HG02840 (cell line): Measurements from ENCODE around the gene TELO2.

Experiments used
- ATAC-seq: cut with Tn5 transposase; IDR thresholded peaks from one replicate; pipeline ENCODE4 v1.9.1; 2021; ENCODE audit warnings: mild to moderate bottlenecking, moderate library complexity, moderate number of reproducible peaks; ENCODE audit not compliant: unreplicated experiment, low FRiP score

Gene TELO2

DNA sequence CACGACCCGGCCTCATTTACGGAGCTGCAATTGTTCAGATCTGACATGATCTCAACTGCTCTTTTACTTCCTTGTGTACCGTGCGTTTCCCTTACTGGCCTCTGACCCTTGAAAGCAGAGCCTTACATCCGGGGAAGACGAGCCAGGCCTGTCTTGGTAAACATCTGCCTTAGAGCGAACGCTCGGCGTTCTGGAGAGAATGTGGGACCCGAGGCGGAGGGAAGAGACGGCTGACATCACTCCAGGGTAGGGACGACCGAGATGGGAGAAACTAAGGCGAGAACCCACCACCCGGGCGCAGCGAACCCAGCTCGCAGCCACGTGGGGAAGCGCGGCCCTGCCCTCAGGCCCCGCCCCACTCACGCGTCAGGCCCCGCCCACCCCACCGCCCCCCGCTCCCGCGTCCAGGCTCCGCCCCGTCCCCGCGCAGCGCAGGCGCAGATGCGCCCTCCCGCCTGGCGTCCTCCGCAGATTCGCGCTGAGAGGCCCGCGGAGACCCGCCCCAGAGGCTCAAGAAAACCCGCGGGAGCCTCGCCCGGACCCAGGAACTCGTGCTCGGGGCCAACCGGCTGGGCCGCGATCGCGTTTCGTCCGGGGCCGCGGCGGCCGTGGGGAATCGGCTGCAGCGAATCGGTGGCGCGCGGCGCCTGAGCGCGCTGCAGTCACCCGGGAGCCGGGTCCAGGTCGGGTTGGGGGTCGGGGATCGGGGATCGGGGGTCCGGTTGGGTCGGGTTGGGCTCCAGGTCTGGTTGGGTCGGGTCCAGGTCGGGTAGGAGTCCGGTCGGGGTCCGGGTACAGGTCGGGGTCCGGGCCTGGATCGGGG is at the start of gene TELO2:
Gene TELO2 (plus strand): TSS at position 438 of the 823 bp plus-strand sequence. CDS start 922 bp downstream, outside the sequence.
- no peak for ATAC-seq

DNA sequence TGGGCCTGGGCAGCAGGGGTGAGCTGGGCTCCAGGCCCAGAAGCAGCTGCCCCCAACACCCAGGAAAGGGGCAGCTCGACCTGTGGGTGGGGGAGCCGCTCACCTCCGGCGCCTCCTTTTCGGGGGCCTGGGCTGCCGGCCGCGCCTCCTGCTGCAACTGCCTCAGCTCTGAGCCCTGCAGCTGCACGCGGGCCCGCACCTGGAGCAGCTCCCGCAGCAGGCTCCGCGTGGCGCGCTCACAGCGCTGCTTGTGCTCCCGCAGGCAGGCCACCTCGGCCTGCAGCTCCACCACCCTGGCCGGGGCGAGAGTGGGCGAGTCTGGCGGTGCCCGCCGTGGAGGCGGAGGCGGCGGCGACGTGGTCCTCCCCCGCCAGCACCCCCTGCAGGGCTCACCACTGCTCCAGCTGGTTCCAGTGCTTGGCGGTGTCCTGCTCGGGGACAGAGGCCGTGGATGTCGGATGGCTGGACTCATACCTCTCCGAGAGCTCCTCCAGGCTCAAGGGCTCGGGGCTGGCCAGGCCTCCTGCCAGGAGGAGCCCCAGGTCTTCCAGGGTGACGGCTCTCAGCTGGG is 49.7 kb upstream of the TELO2 start:
- no peak for ATAC-seq

DNA sequence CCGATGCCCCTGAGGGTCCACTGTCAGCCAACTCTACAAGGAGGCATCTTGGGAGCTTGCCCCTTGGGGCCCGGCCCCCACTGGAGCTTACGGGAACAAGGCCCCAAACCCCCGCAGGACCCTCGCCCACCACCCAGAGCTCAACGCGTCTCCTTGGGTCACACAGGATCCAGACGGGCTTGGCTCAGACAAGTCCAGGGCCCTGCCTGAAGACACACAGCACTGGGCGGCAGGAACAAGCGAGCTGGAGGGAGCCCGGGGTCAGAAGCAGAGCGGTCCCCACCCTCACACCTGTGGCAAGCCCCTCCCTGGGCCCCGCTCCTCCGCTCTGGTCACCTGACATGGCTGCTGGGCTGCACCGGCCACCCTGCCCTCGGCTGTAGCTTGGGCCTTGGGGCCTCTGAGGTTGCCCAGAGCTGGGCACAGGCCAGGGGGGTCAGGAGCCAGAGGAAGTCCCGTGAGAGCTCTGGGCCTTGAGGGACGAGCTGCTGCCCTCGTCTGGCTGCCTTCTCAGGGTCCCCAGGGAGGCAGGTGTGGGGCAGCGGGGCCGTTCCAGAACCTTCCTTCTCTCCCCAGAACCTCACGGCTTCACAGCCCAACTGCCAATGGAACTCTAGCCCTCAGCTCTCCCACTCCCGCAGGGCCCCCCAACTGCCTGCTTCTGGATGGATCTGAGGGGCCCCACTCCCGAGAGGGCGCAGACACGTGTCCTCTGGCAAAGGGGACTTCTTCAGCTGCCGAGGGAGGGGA is 49.0 kb upstream of the TELO2 start, which contains the start of gene CCDC154:
Gene CCDC154 (minus strand): TSS at position 577 of the 750 bp plus-strand sequence. CDS start 234 bp downstream, at position 343.
- ATAC-seq, result no peak

DNA sequence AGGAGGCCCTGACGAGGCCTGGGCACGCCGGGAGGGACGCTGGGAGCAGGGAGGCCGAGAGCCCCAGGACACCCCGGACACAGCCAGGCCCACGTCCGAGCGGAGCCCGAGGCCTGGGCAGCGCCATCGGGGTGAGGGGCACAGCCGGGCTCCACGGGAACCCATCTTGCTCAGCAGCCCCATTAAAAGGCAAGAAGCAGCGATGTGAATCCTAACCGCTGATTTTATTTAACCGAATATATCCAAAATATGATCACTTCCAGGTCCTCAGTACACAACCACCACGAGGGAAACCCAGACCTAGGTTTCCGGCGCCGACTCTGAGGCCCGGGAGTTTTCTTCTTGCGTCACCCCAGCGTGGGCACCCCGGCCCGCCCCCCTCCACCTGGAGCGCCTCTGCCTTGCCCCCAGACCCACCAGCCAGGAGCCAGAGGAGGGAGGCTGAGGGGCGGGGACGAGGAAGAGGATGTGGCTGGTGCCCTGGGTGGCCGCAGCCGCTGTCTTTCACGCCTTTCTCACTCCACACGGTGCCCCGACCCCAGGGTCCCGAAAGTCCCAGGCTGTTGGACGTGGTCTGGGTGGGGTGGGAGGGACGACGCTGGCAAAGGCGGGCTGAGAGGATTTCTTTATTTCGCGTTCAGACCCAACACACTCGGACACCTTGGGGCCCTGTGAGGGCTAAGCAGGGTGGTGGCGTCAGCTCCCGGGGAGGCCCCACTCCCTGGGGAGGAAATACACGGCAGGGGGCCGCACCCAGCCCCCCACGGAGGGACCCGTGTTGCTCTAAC is 48.2 kb upstream of the TELO2 start:
- no peak for ATAC-seq

DNA sequence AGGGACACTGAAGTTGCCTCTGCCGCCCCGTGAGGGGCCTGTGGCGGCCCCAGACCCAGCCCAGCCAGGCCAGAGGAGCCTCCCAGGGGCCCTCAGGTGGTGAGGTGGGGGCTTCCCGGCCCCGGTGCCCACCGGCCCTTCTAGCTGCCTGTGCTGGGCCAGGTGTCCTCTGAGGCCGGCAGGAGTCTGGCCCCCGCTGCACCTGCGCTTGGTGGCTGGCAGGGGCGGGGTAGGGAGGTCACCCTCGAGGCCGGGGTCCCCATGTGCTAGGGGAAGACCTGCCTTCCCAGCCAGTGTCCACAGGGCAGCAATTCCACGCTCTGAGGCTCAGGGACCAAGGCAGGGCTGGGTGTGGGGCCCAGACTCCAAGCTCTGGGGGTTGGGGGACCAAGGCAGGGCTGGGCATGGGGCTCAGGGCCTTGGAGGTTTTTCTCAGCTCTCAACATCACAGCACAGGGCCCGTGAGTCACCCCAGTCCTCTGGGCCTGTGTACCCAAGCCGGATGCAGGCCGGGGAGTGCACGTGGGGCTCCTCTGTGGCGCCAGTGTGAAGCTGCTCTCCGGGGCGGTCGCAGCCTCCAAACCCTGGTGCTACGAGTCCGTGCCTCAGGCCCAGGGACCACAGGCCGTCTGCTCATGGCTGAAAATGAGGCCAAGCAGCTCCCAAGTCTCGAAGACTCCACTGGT is 47.5 kb upstream of the TELO2 start:
- no peak for ATAC-seq

DNA sequence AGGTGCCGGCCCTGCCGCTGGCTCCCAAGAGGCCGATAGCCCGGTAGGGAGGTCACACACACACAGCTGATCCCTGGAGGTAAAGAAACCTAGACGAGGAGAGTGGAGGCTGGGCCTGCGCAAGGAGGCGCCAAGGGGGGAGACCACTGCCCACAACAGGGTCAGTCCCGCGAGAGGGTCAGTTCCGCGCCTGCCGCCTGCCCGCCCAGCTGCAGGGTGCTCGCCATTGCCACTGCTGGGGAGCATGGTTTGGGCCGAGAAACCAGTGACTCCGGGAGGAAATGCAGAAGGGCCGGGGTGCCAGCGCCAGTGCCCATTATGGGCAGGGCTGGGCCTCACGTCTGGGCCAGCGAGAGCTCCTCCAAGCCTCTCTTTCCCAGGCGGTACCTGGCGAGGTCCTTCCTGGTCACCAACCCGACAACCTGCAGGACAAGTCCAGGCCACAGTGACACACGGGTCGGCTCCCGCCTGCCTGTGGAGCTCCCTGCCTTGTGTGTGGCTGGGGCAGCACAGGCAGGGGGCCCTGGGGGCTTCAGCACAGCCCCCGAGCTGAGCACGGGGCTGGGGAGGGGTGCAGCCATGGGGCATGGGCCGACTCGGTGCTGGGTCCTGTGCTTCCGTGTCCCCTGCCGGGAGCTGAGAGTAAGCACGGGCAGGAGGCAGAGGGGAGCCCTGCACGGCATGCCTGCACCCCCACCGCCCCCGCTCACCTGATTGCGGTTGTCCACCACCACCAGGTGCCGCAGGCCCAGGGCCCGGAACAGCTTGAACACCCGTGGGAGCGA is 46.7 kb upstream of the TELO2 start:
- no peak for ATAC-seq

DNA sequence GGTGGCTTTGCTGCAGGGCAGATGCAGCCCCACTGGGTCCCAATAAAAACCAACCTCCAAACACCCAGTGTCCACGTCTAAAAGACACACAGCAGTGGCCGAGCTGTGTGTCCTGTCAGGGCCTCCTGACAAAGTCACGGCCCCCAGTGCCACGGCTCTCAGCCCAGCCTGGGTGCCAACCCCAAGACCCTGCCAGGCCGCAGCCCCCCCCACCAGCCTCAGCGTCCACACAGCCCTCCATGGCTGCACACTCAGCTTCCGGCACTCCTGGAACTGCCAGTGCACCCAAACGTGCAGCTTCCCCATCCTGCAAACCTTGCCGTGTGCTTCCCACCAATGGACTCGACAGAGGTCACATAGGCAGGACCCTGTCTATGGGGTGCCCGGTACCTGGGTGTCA is 45.2 kb upstream of the TELO2 start:
- no peak for ATAC-seq

DNA sequence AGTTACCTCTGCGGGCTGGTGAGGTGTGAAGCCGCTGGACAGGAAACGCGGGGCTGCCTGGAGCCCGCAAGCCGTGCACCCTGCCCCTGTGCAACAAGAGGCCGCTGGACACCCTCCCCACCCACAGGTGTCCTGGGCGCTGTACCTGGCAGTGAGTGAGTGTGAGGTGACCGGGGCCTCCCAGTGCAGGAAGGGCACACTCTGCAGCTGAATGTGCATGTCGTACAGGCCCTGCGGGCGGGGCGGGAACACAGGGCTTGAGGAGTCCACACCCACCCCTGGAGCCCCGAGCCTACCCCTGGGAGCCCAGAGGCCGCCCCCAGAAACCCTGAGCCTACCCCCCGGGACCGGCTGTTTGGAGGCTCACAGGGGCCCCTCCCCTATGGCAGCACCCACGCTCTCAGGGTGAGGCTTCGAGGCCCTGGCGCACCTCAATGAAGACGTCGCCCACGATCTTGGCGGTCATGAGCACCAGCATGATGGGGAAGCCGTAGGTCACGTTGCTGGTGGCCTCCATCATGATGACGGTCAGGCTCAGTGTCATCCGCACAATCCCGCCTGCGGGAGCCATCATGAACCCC is 44.5 kb upstream of the TELO2 start:
- no peak for ATAC-seq

DNA sequence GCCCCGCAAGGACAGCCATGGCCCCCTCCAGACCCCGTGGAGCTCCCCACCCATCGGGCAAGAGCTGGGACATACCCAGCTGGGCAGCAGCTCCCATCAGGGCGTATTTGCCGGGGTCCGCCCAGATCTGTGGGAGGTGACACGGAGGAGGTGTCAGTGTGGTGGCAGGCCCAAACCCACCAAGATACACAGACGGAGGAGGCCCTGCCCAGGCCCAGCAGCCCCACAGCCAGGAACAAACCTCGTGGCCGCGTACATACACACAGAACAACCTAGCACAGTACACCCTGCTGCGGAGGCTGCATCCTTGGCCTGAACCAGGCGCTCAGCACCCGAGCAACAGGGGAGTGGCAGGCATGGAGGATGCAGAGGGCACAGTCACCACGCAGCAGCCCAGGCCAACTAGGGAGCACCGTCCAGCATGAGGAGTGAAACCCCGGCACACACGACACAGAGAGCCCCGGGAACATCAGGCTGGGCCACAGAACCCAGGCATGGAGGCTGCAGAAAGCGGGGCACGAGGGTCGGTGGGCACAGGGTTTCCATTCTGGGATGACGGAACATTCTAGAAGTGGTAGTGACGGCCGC is 43.9 kb upstream of the TELO2 start:
- ATAC-seq, result no peak

DNA sequence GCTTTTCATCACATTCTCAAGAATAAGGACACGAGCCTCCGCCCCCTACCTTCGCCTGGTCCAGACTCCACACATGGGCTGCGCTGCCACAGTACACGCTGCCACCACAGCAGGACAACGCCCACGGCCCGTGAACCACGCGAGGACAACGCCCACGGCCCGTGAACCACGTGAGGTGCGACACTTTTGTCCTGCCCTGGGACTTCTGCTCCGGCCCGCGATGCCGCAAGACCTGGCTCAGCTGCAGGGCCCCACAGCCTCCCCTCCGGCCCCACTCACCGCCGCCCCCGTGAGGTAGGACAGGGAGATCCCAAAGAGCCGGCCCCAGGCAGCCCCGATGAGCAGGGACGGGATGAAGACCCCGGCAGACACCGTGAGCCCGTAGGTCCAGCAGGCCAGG is 42.9 kb upstream of the TELO2 start:
- ATAC-seq, result no peak

DNA sequence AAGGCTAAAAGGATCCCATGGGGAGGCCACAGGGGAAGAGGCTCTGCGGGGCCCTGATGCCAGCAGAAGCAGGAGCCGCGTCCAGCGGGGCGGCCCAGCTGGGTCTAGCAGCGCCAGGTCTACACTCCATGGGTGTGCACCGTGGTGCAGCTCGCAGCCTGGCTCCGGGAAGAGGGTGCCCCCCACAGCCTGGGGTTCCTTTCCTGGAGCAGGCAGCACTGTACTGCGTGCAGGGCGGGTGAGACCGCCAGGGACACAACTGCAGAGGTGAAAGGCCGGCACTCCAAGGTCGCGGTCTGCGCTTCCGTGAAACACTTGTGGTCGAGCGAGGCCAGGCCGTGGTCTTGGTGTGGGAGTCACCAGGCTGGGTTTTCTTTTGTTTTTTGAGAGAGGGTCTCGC is 42.3 kb upstream of the TELO2 start:
- no peak for ATAC-seq

DNA sequence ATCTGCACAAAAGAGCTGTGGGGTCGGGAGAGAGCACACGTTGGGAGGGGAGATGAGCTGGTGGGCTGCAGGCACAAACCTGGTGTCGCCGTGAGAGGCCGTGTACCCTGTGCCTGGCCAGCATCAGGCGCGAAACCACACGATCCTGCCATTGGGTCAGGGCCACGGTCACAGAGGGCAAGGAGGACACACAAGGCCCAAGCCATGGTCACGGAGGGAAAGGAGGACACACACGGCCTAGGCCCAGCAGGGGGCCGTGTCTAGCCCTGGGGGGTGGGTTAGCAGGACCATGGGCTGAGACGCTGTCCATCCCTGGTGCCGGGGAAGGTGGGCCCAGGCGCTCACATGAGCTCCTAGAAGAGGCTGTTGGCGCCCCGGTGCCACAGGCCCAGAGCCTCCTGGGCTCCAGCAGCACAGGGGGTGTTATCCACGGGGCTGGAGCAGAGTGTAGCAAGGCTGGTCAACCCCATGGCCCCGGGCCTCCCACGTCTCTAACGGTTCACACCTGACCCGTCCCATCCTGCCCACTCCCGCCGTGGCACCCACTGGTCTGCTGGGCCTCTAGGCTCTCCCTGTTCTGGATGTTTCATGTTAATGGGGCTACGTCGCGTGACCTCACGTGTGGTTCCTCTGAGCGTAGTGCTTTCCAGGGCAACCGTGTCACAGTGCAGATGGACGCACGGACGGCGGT is 41.3 kb upstream of the TELO2 start:
- no peak for ATAC-seq

DNA sequence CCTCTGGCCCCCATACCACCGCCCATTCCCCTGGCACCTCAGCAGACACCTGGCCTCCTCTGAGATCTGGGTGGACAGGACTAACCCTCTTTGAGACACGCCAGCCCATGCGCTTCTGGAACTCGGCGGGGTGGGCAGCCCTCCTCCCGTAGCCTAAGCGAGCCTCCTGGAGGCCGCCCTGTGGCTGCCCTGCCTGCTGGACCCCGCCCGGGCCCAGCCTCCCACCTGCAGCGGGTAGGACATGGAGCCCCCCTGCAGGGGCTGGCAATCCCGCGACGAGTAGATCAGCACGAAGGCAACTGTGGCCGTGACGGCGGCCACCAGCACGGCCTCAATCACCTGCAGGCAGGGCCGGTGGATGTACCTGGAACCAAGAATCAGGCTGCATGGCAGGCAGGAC is 40.6 kb upstream of the TELO2 start:
- ATAC-seq, result no peak

DNA sequence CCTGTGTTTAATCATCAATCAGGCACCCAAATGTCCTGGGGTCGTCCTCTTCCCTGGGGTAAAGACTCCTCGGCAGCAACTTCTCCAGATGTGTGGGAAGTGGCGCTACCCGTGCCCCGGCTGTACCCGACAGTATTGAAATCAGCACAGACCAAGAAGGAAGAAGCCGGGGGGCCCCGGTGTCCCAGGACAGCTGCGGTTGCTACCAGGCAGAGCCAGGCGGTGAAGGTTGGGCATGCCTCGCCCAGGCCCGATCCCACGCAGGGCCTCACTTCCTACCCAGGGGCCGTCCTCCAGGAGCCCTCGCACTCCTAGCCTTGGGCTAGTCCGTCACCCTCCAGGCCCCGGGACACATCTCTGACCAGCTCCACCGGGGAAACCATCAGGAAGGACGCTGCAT is 39.8 kb upstream of the TELO2 start:
- ATAC-seq, result no peak

DNA sequence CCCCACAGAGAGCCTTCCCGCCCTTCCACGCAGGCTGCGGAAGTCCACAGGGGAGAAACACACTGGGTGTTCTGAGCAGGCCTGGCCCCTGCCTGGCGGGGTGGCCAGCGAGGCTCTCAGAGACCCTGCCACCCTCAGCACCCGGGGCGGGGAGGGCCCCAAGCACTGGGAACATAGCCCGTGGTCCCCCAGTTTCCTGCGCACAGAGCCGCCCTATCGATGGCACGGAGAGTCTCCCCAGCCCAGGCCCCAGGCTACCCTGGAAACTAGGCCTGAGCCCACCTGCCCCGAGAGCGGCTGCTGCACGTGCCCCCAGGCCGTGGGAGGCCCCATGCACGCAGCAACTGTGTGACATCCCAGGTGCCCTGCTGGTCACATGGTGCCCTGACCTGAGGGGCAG is 38.6 kb upstream of the TELO2 start:
- no peak for ATAC-seq

DNA sequence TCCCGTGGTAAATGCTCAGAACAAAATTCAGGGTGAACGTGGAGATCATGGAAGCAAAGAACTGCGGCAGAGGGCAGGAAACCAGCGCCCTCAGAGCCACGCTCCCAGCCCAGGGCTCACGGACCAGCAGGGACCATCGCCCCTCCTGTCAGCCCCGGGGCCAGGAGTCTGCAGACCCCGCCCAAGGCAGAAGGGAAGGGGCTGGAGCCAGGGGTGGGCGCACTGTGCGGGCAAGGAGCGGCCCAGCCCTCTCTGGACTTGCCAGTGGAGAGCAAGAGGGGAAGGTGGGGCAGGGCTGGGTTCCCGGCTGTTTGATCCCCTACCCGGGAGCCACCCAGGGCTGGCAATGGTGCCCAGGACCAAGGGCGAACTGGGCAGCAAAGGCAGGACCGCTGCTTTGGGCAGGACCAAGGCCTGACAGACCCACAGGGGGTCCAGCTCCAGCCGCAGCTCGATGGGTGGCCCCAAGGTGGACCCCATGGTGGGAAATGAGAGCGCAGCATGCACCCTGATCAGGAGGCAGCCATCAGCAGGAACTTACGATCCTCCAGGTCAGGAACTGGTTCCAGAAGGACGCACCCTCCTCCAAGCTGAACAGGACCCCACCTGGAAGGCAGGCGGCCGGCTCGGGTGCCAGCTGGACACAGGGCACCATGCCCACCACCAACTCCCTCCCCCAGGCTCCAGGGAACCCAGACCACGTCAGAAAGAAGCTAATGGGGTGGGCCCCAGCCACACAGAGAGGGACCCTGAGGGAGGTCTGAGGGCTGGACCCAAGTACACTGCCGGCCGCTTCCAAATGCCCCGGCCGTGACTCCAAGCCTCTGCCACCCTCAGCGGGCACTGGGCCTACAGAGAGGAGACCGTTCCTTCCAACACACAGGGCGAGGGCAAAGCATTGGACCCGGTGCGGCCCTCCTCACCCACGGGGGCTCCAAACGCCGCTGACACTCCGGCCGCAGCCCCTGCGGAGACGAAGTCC is 37.7 kb upstream of the TELO2 start:
- ATAC-seq, result no peak

DNA sequence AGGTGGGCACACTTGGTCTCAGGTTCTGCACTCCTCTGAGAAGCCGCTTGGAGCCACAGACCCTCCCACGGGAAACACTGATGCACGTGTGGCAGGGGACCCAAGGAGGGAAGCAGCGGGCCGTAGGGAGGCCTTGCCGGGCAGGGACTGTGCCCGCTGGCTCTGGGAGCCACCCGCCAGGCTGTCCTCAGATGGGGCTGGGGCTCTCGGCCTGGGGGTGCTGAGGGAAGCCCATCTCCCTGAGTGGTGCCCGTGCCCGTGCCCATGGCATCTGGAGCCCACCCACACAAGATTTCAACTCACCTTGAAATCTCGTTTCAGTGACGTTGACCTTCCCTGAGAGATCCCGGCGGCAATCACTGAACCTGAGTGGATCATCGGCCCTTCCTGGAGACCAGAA is 36.2 kb upstream of the TELO2 start:
- no peak for ATAC-seq
